Activated CD4-positive, CD25-positive, alpha-beta regulatory T cell treated with anti-CD3 and anti-CD28 coated beads, Interleukin-2, amount 50 U/mL, for 16 hours (primary cell): ENCODE data around the gene TMEM63A.
"Not testable (repeated sequence)": the region's sequence is repeated elsewhere in the genome, so short reads cannot be mapped to it uniquely, and the experiment has no call there.

Source experiments
- DNase-seq: peaks from one replicate; pipeline ENCODE4 v3.0.0-alpha.2; 2020; ENCODE audit warnings: low read depth, low spot score

Gene TMEM63A

DNA sequence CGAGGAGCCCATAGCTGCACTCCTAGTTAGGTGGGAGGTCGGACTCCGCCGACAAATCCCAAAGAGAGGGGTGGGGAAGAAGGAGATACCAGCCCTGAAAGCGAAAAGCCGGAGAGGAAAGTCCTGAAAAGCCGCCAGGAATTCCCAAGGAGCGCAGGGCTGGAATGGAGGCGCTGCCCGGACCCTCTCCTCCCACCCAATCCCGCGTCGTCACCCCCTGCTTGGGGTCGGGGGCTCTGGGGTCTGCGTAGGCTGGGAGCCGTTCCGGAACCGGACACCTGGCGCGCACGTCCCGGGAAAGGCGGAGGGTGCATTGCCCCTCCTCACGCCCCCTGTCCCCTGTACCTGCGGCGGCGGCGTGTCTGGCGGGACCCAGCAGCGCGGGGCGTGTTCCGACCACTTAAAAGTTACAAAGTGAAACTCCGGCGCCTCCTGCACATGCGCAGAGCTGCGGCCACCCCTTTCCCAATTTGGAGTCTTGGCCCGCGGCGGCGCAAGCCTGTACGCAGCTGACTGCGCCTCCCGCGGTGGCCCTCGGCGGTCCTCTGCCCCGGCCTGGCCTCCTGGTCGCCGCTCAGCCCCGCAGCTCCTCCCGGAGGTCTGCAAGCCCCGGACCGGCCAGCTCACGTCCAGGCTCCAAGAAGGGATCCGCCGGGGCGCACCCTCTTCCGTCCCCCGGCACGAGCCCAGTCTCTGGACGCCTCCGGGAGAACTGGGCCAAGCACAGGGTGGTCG is at the start of gene TMEM63A:
TMEM63A (minus strand) TSS at position 422 of the 735 bp plus-strand sequence. CDS start 4,800 bp downstream, outside the sequence.
- peak; percentile 70 for DNase-seq

- no peak for DNase-seq
These were observed 49.3 kb upstream of the TMEM63A start for GRCh38 chr1:225931270-225932136.

- DNase-seq: no peak
These were observed 48.4 kb upstream of the TMEM63A start for GRCh38 chr1:225930566-225930965.

DNA sequence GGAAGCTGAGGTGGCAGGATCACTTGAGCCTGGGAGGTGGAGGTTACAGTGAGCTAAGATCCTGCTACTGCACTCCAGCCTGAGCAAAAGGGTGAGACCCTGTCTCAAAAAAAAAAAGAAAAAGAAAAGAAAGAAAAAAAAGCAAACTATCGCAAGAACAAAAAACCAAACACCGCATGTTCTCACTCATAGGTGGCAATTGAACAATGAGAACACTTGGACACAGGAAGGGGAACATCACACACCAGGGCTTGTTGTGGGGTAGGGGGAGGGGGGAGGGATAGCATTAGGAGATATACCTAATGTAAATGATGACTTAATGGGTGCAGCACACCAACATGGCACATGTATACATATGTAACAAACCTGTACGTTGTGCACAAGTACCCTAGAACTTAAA is 47.3 kb upstream of the TMEM63A start:
- not testable (repeated sequence) for DNase-seq

DNA sequence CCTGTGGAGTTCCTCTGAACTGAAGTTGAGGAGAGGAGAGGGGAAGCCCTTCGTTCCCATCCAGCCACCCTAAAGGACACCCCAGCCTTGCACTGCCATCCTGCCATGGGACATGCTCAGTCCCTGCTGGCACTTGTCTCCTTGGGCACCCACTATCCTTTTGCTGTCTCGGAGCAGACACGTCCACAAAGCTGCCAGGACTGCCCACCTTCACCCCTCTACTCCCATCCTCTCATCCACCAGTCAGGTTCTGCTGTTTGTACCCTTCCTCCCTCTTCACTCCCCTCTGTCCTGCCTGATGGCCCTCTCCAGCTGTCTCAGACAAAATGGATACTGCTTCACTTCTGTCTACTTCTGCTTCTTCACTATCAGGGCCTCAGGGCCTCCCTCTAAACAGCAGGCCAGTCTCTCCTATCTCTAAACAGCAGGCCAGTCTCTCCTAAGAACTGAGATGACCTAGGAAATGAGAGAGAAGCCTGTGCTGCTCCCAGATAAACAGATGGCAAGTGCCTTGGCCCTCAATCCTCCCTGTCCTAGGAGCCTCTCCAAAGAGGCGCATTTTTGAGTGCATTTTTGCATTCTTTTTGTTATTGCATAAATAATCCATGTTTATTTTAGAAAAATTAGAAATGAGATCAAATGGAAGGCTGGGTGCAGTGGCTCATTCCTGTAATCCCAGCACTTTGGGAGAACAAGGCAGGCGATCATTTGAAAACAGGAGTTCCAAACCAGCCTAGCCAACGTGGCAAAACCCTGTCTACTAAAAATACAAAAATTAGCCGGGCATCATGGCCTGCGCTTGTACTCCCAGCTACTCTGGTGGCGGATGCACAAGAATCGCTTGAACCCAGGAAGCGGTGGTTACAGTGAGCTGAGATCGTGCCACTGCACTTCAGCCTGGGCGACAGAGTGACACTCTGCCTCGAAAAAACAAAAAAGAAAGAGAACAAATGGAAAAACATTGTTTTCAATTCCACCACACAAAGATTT is 46.3 kb upstream of the TMEM63A start:
- DNase-seq: no peak

- no peak for DNase-seq
These were observed 44.5 kb upstream of the TMEM63A start for GRCh38 chr1:225926551-225927113.

- DNase-seq: peak; percentile 87
These were observed 41.7 kb upstream of the TMEM63A start, which contains the start of gene PYCR2 for GRCh38 chr1:225923692-225924555. TSS of gene PYCR2 (minus strand) at chr1:225924250. CDS start at chr1:225924110, 140 bp downstream.

DNA sequence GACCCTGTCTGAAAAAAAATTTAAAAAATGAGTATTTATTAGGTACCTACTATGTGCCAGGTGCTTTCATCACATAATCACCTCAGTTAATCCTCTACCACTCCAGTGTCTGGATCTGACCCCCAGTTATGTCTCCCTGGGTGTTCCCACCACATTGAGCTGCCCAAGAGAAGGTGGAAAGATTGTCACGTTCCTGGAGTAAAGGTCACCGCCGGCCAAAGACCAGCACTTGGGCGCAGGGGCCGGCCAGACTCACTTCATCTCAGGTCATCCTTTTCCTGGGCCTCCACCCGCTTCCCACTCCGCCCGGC is 41.2 kb upstream of the TMEM63A start:
- no peak for DNase-seq

- no peak for DNase-seq
These were observed 39.8 kb upstream of the TMEM63A start for GRCh38 chr1:225921734-225922709.

GRCh38 chr1:225919906-225920305 is 37.7 kb upstream of the TMEM63A start:
- DNase-seq: no peak

DNA sequence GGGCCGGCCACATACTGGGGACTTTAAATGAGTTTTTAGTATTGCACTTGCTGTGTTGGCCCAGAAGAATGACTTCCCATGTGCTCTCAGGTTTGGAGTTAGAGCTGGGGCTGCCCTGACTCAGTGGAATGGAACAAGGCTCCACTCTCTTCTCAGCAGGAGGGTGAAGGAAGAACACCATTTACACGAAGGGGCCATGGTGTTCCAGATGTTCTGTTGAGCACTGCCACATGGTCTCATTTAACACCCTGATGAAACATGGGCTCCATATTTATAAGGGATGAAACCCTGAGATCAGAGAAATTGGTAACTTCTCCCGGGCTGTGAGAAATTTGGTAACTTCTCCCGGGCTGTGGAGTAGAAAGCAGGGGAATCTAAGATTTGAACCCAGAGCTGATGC is 36.1 kb upstream of the TMEM63A start:
- no peak for DNase-seq

- no peak for DNase-seq
These were observed 35.4 kb upstream of the TMEM63A start for GRCh38 chr1:225917536-225917935.

GRCh38 chr1:225917101-225917500 is 34.9 kb upstream of the TMEM63A start:
- DNase-seq: no peak

DNA sequence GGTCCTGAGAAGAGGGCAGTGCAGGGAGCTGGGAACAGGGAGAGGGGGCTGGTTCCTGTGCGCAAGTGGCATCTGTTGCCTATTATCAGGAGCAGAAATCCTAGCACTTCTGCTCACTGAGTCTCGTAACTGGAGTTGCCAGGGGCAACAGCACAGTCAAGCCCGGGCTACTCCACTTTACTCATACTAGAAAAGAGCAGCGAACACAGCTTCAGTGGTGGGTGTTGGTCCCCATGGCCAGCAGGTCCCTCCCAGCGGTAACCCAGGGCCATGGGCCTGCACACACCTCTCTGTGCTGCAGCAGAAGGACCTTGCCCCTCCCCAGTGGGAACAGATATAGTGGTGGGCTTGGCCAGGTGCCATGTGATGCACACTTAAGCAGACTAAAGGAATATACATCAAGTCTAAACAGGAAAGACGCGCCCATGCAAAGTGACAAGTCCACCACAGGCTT is 33.4 kb upstream of the TMEM63A start:
- no peak for DNase-seq

DNA sequence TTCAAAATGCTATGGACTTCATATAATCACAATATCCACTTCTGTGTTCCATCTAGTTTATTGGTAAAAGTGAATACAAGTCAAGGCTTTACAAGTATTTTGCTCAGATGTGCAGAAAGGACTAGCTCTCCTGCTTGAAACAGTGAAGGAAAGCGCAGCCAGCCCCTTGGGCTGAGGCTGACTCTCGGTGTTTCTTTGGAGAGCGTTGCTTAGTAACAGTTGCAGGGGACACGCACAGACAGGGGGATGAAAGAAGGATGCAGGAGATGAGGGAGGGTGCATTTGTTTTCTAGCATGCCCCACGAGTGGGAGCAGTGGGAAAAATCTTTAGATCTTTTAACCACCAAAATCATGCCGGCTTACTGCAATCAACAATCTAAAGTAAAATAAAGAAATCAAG is 32.8 kb upstream of the TMEM63A start:
- no peak for DNase-seq

DNA sequence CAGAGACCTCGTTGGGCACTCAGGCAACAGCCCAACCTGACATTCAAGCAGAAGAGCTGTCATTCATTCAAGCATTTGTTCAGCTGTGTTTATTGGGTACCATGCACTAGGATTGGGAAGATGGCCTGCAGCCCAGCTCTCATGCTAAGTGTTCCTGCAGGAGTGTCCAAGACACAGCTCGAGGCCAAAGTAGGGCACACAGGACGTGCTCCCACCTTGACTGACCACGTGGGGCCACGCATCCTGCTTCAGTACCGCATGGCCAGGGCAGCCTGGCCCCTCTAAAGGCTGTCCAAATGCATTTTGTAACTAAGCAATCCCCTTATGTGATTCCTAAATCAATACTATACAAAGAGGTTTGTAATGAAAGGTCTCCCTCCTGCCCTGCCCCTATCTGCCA is 32.2 kb upstream of the TMEM63A start:
- DNase-seq: no peak

GRCh38 chr1:225911191-225912130 is 29.3 kb upstream of the TMEM63A start:
- peak; percentile 39 for DNase-seq

- DNase-seq: no peak
These were observed 27.3 kb upstream of the TMEM63A start for GRCh38 chr1:225909477-225909876.
